ENCODE results near the gene DCC. TPM values are rescaled to one million over a fixed set of nuclear protein-coding genes. Genes with fewer than 3 reads are reported as not detected.

DCC gene
- total and polyA plus RNA-seq, 4 donors, result 0.16 to 5.3 (median 2.5) TPM

- no peak for ATAC-seq (ENCODE audit: insufficient read depth, low FRiP score)
- no peak for DNase-seq
- no peak overlapping the region for H3K9ac ChIP-seq (ENCODE audit: insufficient read depth in 1 of 2, low read length in 2 of 2)
- H3K36me3 ChIP-seq (ENCODE audit: control insufficient read depth in 4 of 4, insufficient read depth in 4 of 4, low read length in 4 of 4), result no peaks in the 10 kb centered on the region
- H3K4me3 ChIP-seq, result no peak overlapping the region
- no peaks in the 10 kb centered on the region for H3K27me3 ChIP-seq (ENCODE audit: control insufficient read depth in 3 of 3, insufficient read depth in 3 of 3, low read length in 2 of 3)
- TF ChIP-seq CTCF (IDR thresholded peaks at IDR 0.05; ENCODE audit: control extremely low read depth, extremely low read depth), result no peak
- H3K4me1 ChIP-seq (ENCODE audit: control insufficient read depth in 5 of 5, insufficient read depth in 5 of 5, low read length in 5 of 5), result peaks cover 0 to 5% (median 0%) of the 10 kb centered on the region in 5 donors
- no peak overlapping the region for H3K27ac ChIP-seq (ENCODE audit: low read depth in 1 of 2, low read length in 1 of 2)
- no peaks in the 10 kb centered on the region for H3K9me3 ChIP-seq (ENCODE audit: control insufficient read depth in 4 of 4, insufficient read depth in 3 of 4, low read length in 3 of 4)
Measured at GRCh38 chr18:52950155-52950554, 610.2 kb downstream of the DCC start.

- DNase-seq, result no peak
- no peak for TF ChIP-seq CTCF (IDR thresholded peaks at IDR 0.05; ENCODE audit: control extremely low read depth, extremely low read depth)
- WGBS, 2 donors, result 50 to 52% methylated on average over 3 of the region's 3 CpGs
- Histone ChIP-seq H3K27me3 (ENCODE audit: control insufficient read depth in 3 of 3, insufficient read depth in 3 of 3, low read length in 2 of 3) (no peaks in the 10 kb centered on the region), H3K27ac (ENCODE audit: low read depth in 1 of 2, low read length in 1 of 2) (no peak overlapping the region), H3K9ac (ENCODE audit: insufficient read depth in 1 of 2, low read length in 2 of 2) (no peak overlapping the region), H3K4me3 (no peak overlapping the region), H3K4me1 (ENCODE audit: control insufficient read depth in 5 of 5, insufficient read depth in 5 of 5, low read length in 5 of 5) (peaks cover 0 to 5% (median 0%) of the 10 kb centered on the region in 5 donors), H3K9me3 (ENCODE audit: control insufficient read depth in 4 of 4, insufficient read depth in 3 of 4, low read length in 3 of 4) (no peaks in the 10 kb centered on the region), H3K36me3 (ENCODE audit: control insufficient read depth in 4 of 4, insufficient read depth in 4 of 4, low read length in 4 of 4) (no peaks in the 10 kb centered on the region)
- ATAC-seq (ENCODE audit: insufficient read depth, low FRiP score), result no peak
Measured at GRCh38 chr18:52953387-52953786, 613.4 kb downstream of the DCC start.

- ATAC-seq (ENCODE audit: insufficient read depth, low FRiP score) (no peak), DNase-seq (no peak)
- Histone ChIP-seq H3K36me3 (ENCODE audit: control insufficient read depth in 4 of 4, insufficient read depth in 4 of 4, low read length in 4 of 4) (no peaks in the 10 kb centered on the region), H3K4me3 (no peak overlapping the region), H3K27ac (ENCODE audit: low read depth in 1 of 2, low read length in 1 of 2) (no peak overlapping the region), H3K9ac (ENCODE audit: insufficient read depth in 1 of 2, low read length in 2 of 2) (no peak overlapping the region), H3K27me3 (ENCODE audit: control insufficient read depth in 3 of 3, insufficient read depth in 3 of 3, low read length in 2 of 3) (no peaks in the 10 kb centered on the region), H3K4me1 (ENCODE audit: control insufficient read depth in 5 of 5, insufficient read depth in 5 of 5, low read length in 5 of 5) (no peaks in the 10 kb centered on the region), H3K9me3 (ENCODE audit: control insufficient read depth in 4 of 4, insufficient read depth in 3 of 4, low read length in 3 of 4) (no peaks in the 10 kb centered on the region)
- TF ChIP-seq CTCF (IDR thresholded peaks at IDR 0.05; ENCODE audit: control extremely low read depth, extremely low read depth), result no peak
- 74 to 78% methylated on average over 2 of the region's 2 CpGs for WGBS, 2 donors
Measured at GRCh38 chr18:52963481-52963880, 623.5 kb downstream of the DCC start.

- no peaks in the 10 kb centered on the region for H3K36me3 ChIP-seq (ENCODE audit: control insufficient read depth in 4 of 4, insufficient read depth in 4 of 4, low read length in 4 of 4)
- no peak for ATAC-seq (ENCODE audit: insufficient read depth, low FRiP score)
- H3K27ac ChIP-seq (ENCODE audit: low read depth in 1 of 2, low read length in 1 of 2), result no peak overlapping the region
- H3K9me3 ChIP-seq (ENCODE audit: control insufficient read depth in 4 of 4, insufficient read depth in 3 of 4, low read length in 3 of 4), result no peaks in the 10 kb centered on the region
- TF ChIP-seq CTCF (IDR thresholded peaks at IDR 0.05; ENCODE audit: control extremely low read depth, extremely low read depth), result no peak
- no peak overlapping the region for H3K9ac ChIP-seq (ENCODE audit: insufficient read depth in 1 of 2, low read length in 2 of 2)
- DNase-seq, result no peak
- H3K4me3 ChIP-seq, result no peak overlapping the region
- WGBS, 2 donors, result 81 to 88% methylated on average over 2 of the region's 2 CpGs
- no peaks in the 10 kb centered on the region for H3K27me3 ChIP-seq (ENCODE audit: control insufficient read depth in 3 of 3, insufficient read depth in 3 of 3, low read length in 2 of 3)
- H3K4me1 ChIP-seq (ENCODE audit: control insufficient read depth in 5 of 5, insufficient read depth in 5 of 5, low read length in 5 of 5), result no peaks in the 10 kb centered on the region
Measured at GRCh38 chr18:52970686-52971085, 630.7 kb downstream of the DCC start.

Measured in lung (tissue), 12 donors.